Neural progenitor cell (in vitro differentiated cells): ENCODE data around the gene TRABD. TPM values are rescaled to one million over a fixed set of nuclear protein-coding genes. Genes with fewer than 3 reads are reported as not detected.

Source experiments
- DNase-seq: peaks from one replicate; pipeline ENCODE4 v3.0.0-alpha.2; 2016; ENCODE audit warnings: low spot score
- H2AFZ ChIP-seq: fragments of 200-600 bp; sonication (generic); replicated peaks from 2 replicates; pipeline ENCODE4 v1.6.1; 2016; ENCODE audit warnings: antibody characterized with exemption
- H3F3A ChIP-seq: fragments of 200-600 bp; sonication (generic); 2 replicates; pipeline ENCODE4 v1.6.1; 2016; ENCODE audit warnings: antibody characterized with exemption, low read depth
- H3K27ac ChIP-seq: fragments of 200-600 bp; sonication (generic); 2 replicates; pipeline ENCODE4 v1.5.1; 2016; ENCODE audit warnings: mild to moderate bottlenecking
- H3K27me3 ChIP-seq: fragments of 200-600 bp; sonication (generic); 2 replicates; pipeline ENCODE4 v1.6.1; 2016; ENCODE audit warnings: mild to moderate bottlenecking, moderate library complexity
- H3K36me3 ChIP-seq: fragments of 200-600 bp; sonication (generic); 2 replicates; pipeline ENCODE4 v1.5.1; 2016
- H3K4me1 ChIP-seq: fragments of 200-600 bp; sonication (generic); 2 replicates; pipeline ENCODE4 v1.6.1; 2016; ENCODE audit warnings: mixed run types
- H3K4me2 ChIP-seq: fragments of 200-600 bp; sonication (generic); 2 replicates; pipeline ENCODE4 v1.6.1; 2016
- H3K4me3 ChIP-seq: fragments of 200-600 bp; sonication (generic); 2 replicates; pipeline ENCODE4 v1.5.1; 2016
- H3K79me2 ChIP-seq: fragments of 200-600 bp; sonication (generic); 2 replicates; pipeline ENCODE4 v1.6.1; 2016; ENCODE audit warnings: low read depth
- H3K9ac ChIP-seq: fragments of 200-600 bp; sonication (generic); 2 replicates; pipeline ENCODE4 v1.6.1; 2016
- H3K9me3 ChIP-seq: fragments of 200-600 bp; sonication (generic); 2 replicates; pipeline ENCODE4 v1.5.1; 2016; ENCODE audit warnings: low read depth
- H4K20me1 ChIP-seq: fragments of 200-600 bp; sonication (generic); 2 replicates; pipeline ENCODE4 v1.6.1; 2016; ENCODE audit warnings: low read depth
- H3K27ac Mint-ChIP-seq: 3 replicates; pipeline ENCODE4 v1.8.0; 2021; ENCODE audit warnings: mixed read lengths
- H3K27me3 Mint-ChIP-seq: 2 replicates; pipeline ENCODE4 v1.8.0; 2022; ENCODE audit warnings: low read depth, mild to moderate bottlenecking, inconsistent platforms, moderate library complexity, mixed read lengths; ENCODE audit not compliant: insufficient read depth
- H3K36me3 Mint-ChIP-seq: 3 replicates; pipeline ENCODE4 v1.8.0; 2021; ENCODE audit warnings: mixed read lengths
- H3K4me1 Mint-ChIP-seq: 3 replicates; pipeline ENCODE4 v1.8.0; 2021; ENCODE audit warnings: mixed read lengths
- H3K4me3 Mint-ChIP-seq: 3 replicates; pipeline ENCODE4 v1.8.0; 2021; ENCODE audit warnings: mild to moderate bottlenecking, moderate library complexity, mixed read lengths
- H3K9me3 Mint-ChIP-seq: 3 replicates; pipeline ENCODE4 v1.8.0; 2020; ENCODE audit warnings: mixed read lengths
- CTCF ChIP-seq: fragments of 200-600 bp; sonication (generic); IDR thresholded peaks from 2 replicates; pipeline ENCODE4 v1.5.1; 2017; ENCODE audit warnings: antibody characterized with exemption, mild to moderate bottlenecking
- EZH2 ChIP-seq: fragments of 200-600 bp; sonication (generic); IDR thresholded peaks from 2 replicates; pipeline ENCODE4 v1.6.1; 2017; ENCODE audit warnings: antibody characterized with exemption, mild to moderate bottlenecking, moderate library complexity
- EZH2phosphoT487 ChIP-seq: fragments of 200-600 bp; sonication (generic); IDR thresholded peaks from 2 replicates; pipeline ENCODE4 v1.6.1; 2017; ENCODE audit warnings: antibody characterized with exemption
- total RNA-seq: library from RNA; depleted of rRNA; stranded (reverse); fragments of >200 nt; gene quantifications from 2 replicates; pipeline ENCODE4 v1.2.3, GENCODE V29; 2015; ENCODE audit warnings: low replicate concordance

The TRABD gene
- total RNA-seq, 1 donor from 2014 or later = 15.4 TPM

GRCh38 chr22:50198624-50199017, 12.9 kb downstream of the TRABD start:
- peaks cover 10% of the 10 kb centered on the region for H3K4me1 ChIP-seq
- H3K9ac ChIP-seq = no peak overlapping the region
- Mint-ChIP-seq H3K27ac (no peak overlapping the region), H3K4me3 (no peak overlapping the region), H3K27me3 (peaks cover 2% of the 10 kb centered on the region), H3K36me3 (peaks cover 13% of the 10 kb centered on the region), H3K9me3 (peaks cover under 1% of the 10 kb centered on the region), H3K4me1 (peaks cover 13% of the 10 kb centered on the region)
- peaks cover 12% of the 10 kb centered on the region for H3K36me3 ChIP-seq
- no peak overlapping the region for H3K27ac ChIP-seq
- H3K9me3 ChIP-seq = no peaks in the 10 kb centered on the region
- no peak overlapping the region for H3K4me3 ChIP-seq
- DNase-seq = no peak
- no peak overlapping the region for H2AFZ ChIP-seq
- H4K20me1 ChIP-seq = peaks cover 36% of the 10 kb centered on the region
- no peak overlapping the region for H3K4me2 ChIP-seq
- TF ChIP-seq EZH2phosphoT487 (no peak), EZH2 (no peak), CTCF (no peak)
- H3K27me3 ChIP-seq = peaks cover 7% of the 10 kb centered on the region
- peaks cover 21% of the 10 kb centered on the region for H3F3A ChIP-seq
- peaks cover 24% of the 10 kb centered on the region for H3K79me2 ChIP-seq

GRCh38 chr22:50199251-50199721, 13.6 kb downstream of the TRABD start:
- peaks cover 17% of the 10 kb centered on the region for H3K36me3 Mint-ChIP-seq
- peaks cover 16% of the 10 kb centered on the region for H3K4me1 Mint-ChIP-seq
- no peaks in the 10 kb centered on the region for H3K9me3 ChIP-seq
- DNase-seq = no peak
- H3K9me3 Mint-ChIP-seq = peaks cover 4% of the 10 kb centered on the region
- peaks cover 4% of the 10 kb centered on the region for H3K27me3 Mint-ChIP-seq
- peaks cover 7% of the 10 kb centered on the region for H3K27me3 ChIP-seq
- H3K9ac ChIP-seq = no peak overlapping the region
- H3F3A ChIP-seq = peaks cover 21% of the 10 kb centered on the region
- peaks cover 12% of the 10 kb centered on the region for H3K36me3 ChIP-seq
- H3K4me2 ChIP-seq = peak overlapping the region; percentile 97
- H3K27ac ChIP-seq = no peak overlapping the region
- peaks cover 10% of the 10 kb centered on the region for H3K4me1 ChIP-seq
- H3K27ac Mint-ChIP-seq = no peak overlapping the region
- peaks cover 27% of the 10 kb centered on the region for H3K79me2 ChIP-seq
- H3K4me3 Mint-ChIP-seq = peak overlapping the region; percentile 82
- TF ChIP-seq EZH2phosphoT487 = no peak
- no peak for TF ChIP-seq EZH2
- TF ChIP-seq CTCF = no peak
- H3K4me3 ChIP-seq = no peak overlapping the region
- H4K20me1 ChIP-seq = peaks cover 39% of the 10 kb centered on the region
- no peak overlapping the region for H2AFZ ChIP-seq

- peaks cover 27% of the 10 kb centered on the region for H3K79me2 ChIP-seq
- TF ChIP-seq CTCF (no peak), EZH2 (no peak), EZH2phosphoT487 (no peak)
- H2AFZ ChIP-seq = peak overlapping the region; percentile 74
- peaks cover 21% of the 10 kb centered on the region for H3F3A ChIP-seq
- peak overlapping the region; percentile 45 for H3K9ac ChIP-seq
- Mint-ChIP-seq H3K36me3 (peaks cover 22% of the 10 kb centered on the region), H3K4me1 (peaks cover 16% of the 10 kb centered on the region), H3K27me3 (peaks cover 4% of the 10 kb centered on the region), H3K9me3 (peaks cover 4% of the 10 kb centered on the region), H3K4me3 (peak overlapping the region; percentile 82), H3K27ac (no peak overlapping the region)
- H3K27ac ChIP-seq = no peak overlapping the region
- H3K36me3 ChIP-seq = peaks cover 12% of the 10 kb centered on the region
- peaks cover 10% of the 10 kb centered on the region for H3K4me1 ChIP-seq
- peaks cover 37% of the 10 kb centered on the region for H4K20me1 ChIP-seq
- DNase-seq = peak; percentile 61
- no peaks in the 10 kb centered on the region for H3K9me3 ChIP-seq
- H3K4me2 ChIP-seq = peak overlapping the region; percentile 97
- H3K4me3 ChIP-seq = peak overlapping the region; percentile 84
- peaks cover 7% of the 10 kb centered on the region for H3K27me3 ChIP-seq
These were observed 14.2 kb downstream of the TRABD start for GRCh38 chr22:50199829-50200460.
